H1 (cell line): ENCODE data around the gene TRPM6. TPM values are rescaled to one million over a fixed set of nuclear protein-coding genes. Genes with fewer than 3 reads are reported as not detected.

Experiments
- CTCF ChIA-PET: fragments of 300-600 bp; sonication (Branson Sonifier 250); formaldehyde crosslinking; loops from one replicate; lab custom pipeline; 2021; ENCODE audit not compliant: partially characterized antibody; lab: Charles Lee
- POLR2A ChIA-PET: fragments of 300-600 bp; sonication (Branson Sonifier 250); formaldehyde crosslinking; loops from one replicate; lab custom pipeline; 2021; ENCODE audit warnings: inconsistent platforms; ENCODE audit not compliant: partially characterized antibody; lab: Charles Lee
- DNase-seq, 2 experiments: peaks; one replicate each; pipeline versions ENCODE4 v3.0.0 to v3.0.0-alpha.2; 2010 to 2022; ENCODE audit warnings: low spot score in 2 of 2, low read depth in 1 of 2, mixed read lengths in 1 of 2
- FAIRE-seq: peaks from 2 replicates; lab custom pipeline; 2011; peaks lifted over from hg19 to GRCh38; lab: Jason Lieb, UNC
- H2AFZ ChIP-seq: 2 replicates; pipeline ENCODE4 v1.8.1; 2012; ENCODE audit warnings: low read length, inconsistent platforms
- H2AK5ac ChIP-seq: 2 replicates; pipeline ENCODE4 v1.6.1; 2013; ENCODE audit warnings: low read depth, low read length
- H2BK120ac ChIP-seq: replicated peaks from 2 replicates; pipeline ENCODE3; 2013; ENCODE audit warnings: low read depth, low read length, inconsistent platforms
- H2BK12ac ChIP-seq: 2 replicates; pipeline ENCODE4 v1.6.1; 2013; ENCODE audit warnings: low read depth, low read length
- H2BK15ac ChIP-seq: 2 replicates; pipeline ENCODE4 v1.6.1; 2013; ENCODE audit warnings: low read length
- H2BK20ac ChIP-seq: 2 replicates; pipeline ENCODE4 v1.6.1; 2013; ENCODE audit warnings: low read length
- H2BK5ac ChIP-seq: 2 replicates; pipeline ENCODE4 v1.6.1; 2013; ENCODE audit warnings: low read depth, low read length
- H3K14ac ChIP-seq: 2 replicates; pipeline ENCODE4 v1.6.1; 2013; ENCODE audit warnings: inconsistent platforms; ENCODE audit not compliant: insufficient read length
- H3K18ac ChIP-seq: 2 replicates; pipeline ENCODE4 v1.6.1; 2013; ENCODE audit warnings: low read length; ENCODE audit errors: extremely low read depth
- H3K23ac ChIP-seq: 2 replicates; pipeline ENCODE4 v1.6.1; 2013; ENCODE audit warnings: inconsistent platforms; ENCODE audit not compliant: insufficient read length
- H3K23me2 ChIP-seq: 2 replicates; pipeline ENCODE4 v1.6.1; 2013; ENCODE audit warnings: low read depth, low read length
- H3K27ac ChIP-seq: 2 replicates; pipeline ENCODE4 v1.6.1; 2011; ENCODE audit warnings: low read depth, low read length, inconsistent platforms
- H3K27me3 ChIP-seq, 4 experiments: replicated peaks in 1 of 4; 1 replicate in 1 of 4; 2 replicates in 3 of 4; pipeline versions ENCODE4 v1.6.1 to v1.8.1; 2011 to 2013; ENCODE audit warnings: low read length in 3 of 4, mild to moderate bottlenecking in 3 of 4, inconsistent platforms in 2 of 4, mixed read lengths in 2 of 4, moderate library complexity in 1 of 4; ENCODE audit not compliant: control insufficient read depth in 3 of 4, insufficient read depth in 3 of 4; ENCODE audit errors: extremely low read depth in 1 of 4
- H3K36me3 ChIP-seq, 4 experiments: 2 replicates each; pipeline versions ENCODE4 v1.6.1 to v1.8.1; 2011 to 2013; ENCODE audit warnings: mild to moderate bottlenecking in 4 of 4, low read length in 3 of 4, moderate library complexity in 2 of 4, control low read depth in 1 of 4, inconsistent platforms in 1 of 4; ENCODE audit not compliant: insufficient read depth in 4 of 4, control insufficient read depth in 2 of 4
- H3K4ac ChIP-seq: replicated peaks from 2 replicates; pipeline ENCODE3; 2013; ENCODE audit warnings: low read length, low read depth, mixed read lengths, inconsistent platforms; ENCODE audit not compliant: insufficient read length
- H3K4me1 ChIP-seq, 4 experiments: replicated peaks in 1 of 4; 1 replicate in 1 of 4; 2 replicates in 3 of 4; pipeline versions ENCODE4 v1.6.1 to v1.8.1; 2011 to 2013; ENCODE audit warnings: low read length in 3 of 4, inconsistent platforms in 2 of 4, mixed read lengths in 1 of 4; ENCODE audit not compliant: insufficient read depth in 4 of 4, control insufficient read depth in 3 of 4
- H3K4me2 ChIP-seq, 2 experiments: 2 replicates each; pipeline versions ENCODE4 v1.6.1 to v1.8.1; 2011 to 2013; ENCODE audit warnings: low read depth in 2 of 2, low read length in 2 of 2, control low read depth in 1 of 2, inconsistent platforms in 1 of 2, mild to moderate bottlenecking in 1 of 2; ENCODE audit not compliant: insufficient read depth in 1 of 2
- H3K4me3 ChIP-seq, 4 experiments: fragments of 200-600, 300-600 bp in 1 of 4; sonication (generic), shearing (Covaris generic), sonication (Bioruptor Twin) in 1 of 4; 2 replicates each; pipeline versions ENCODE4 v1.5.1 to v1.8.1; 2011 to 2016; ENCODE audit warnings: low read length in 4 of 4, low read depth in 3 of 4, control low read depth in 2 of 4, inconsistent platforms in 2 of 4, mild to moderate bottlenecking in 2 of 4, mixed read lengths in 1 of 4, moderate library complexity in 1 of 4; ENCODE audit not compliant: insufficient read depth in 2 of 4; ENCODE audit errors: extremely low read depth in 1 of 4
- H3K56ac ChIP-seq: replicated peaks from 2 replicates; pipeline ENCODE3; 2013; ENCODE audit warnings: low read depth, mild to moderate bottlenecking, mixed read lengths, low read length, inconsistent platforms; ENCODE audit not compliant: insufficient read length
- H3K79me1 ChIP-seq: 2 replicates; pipeline ENCODE4 v1.6.1; 2013; ENCODE audit warnings: low read depth, low read length, control low read depth
- H3K79me2 ChIP-seq, 2 experiments: 2 replicates each; pipeline versions ENCODE4 v1.6.1 to v1.8.1; 2012 to 2013; ENCODE audit warnings: low read length in 2 of 2, mild to moderate bottlenecking in 2 of 2, inconsistent platforms in 1 of 2; ENCODE audit not compliant: insufficient read depth in 2 of 2, control insufficient read depth in 1 of 2
- H3K9ac ChIP-seq, 4 experiments: replicated peaks in 1 of 4; 1 replicate in 1 of 4; 2 replicates in 3 of 4; pipeline versions ENCODE4 v1.6.1 to v1.8.1; 2011 to 2013; ENCODE audit warnings: low read depth in 3 of 4, low read length in 3 of 4, control low read depth in 2 of 4, mild to moderate bottlenecking in 2 of 4, moderate library complexity in 2 of 4, inconsistent platforms in 1 of 4; ENCODE audit errors: extremely low read depth in 1 of 4
- H3K9me3 ChIP-seq, 2 experiments: 2 replicates each; pipeline versions ENCODE4 v1.6.1 to v1.8.1; 2012 to 2013; ENCODE audit warnings: mild to moderate bottlenecking in 2 of 2, moderate library complexity in 2 of 2, control low read depth in 1 of 2, inconsistent platforms in 1 of 2, low read depth in 1 of 2, low read length in 1 of 2, mixed read lengths in 1 of 2; ENCODE audit not compliant: insufficient read depth in 2 of 2
- H4K20me1 ChIP-seq, 2 experiments: replicated peaks in 1 of 2; 2 replicates each; pipeline versions ENCODE3 to v1.8.1; 2011 to 2013; ENCODE audit warnings: inconsistent platforms in 2 of 2, low read length in 2 of 2, mild to moderate bottlenecking in 1 of 2; ENCODE audit not compliant: insufficient read depth in 2 of 2, control insufficient read depth in 1 of 2
- H4K5ac ChIP-seq: 2 replicates; pipeline ENCODE4 v1.6.1; 2013; ENCODE audit warnings: low read length, low read depth, mixed read lengths, inconsistent platforms; ENCODE audit not compliant: insufficient read length
- H4K8ac ChIP-seq: 2 replicates; pipeline ENCODE4 v1.8.0; 2013; ENCODE audit warnings: mild to moderate bottlenecking, moderate library complexity, low read length, inconsistent platforms; ENCODE audit not compliant: insufficient read depth; ENCODE audit errors: extremely low read depth
- H4K91ac ChIP-seq: replicated peaks from 2 replicates; pipeline ENCODE3; 2013; ENCODE audit warnings: low read length, mixed read lengths, inconsistent platforms; ENCODE audit not compliant: insufficient read length
- EZH2 ChIP-seq: fragments of 200-600 bp; sonication (generic); IDR thresholded peaks from 2 replicates; pipeline ENCODE4 v1.7.1; 2012; ENCODE audit warnings: low read depth, mild to moderate bottlenecking, moderate library complexity, low read length, inconsistent platforms; ENCODE audit not compliant: severe bottlenecking
- HDAC6 ChIP-seq: IDR thresholded peaks from one replicate; pipeline ENCODE4 v1.7.1; 2012; ENCODE audit warnings: low read depth, mild to moderate bottlenecking, inconsistent platforms, low read length, moderate library complexity
- KDM4A ChIP-seq: IDR thresholded peaks from one replicate; pipeline ENCODE4 v1.7.1; 2012; ENCODE audit warnings: low read depth, mild to moderate bottlenecking, moderate library complexity, low read length, inconsistent platforms; ENCODE audit not compliant: severe bottlenecking
- POLR2A ChIP-seq, 2 experiments: IDR thresholded peaks; 1 replicate in 1 of 2; 2 replicates in 1 of 2; pipeline ENCODE4 v1.6.1; 2011; ENCODE audit warnings: low read depth in 2 of 2, low read length in 2 of 2, mild to moderate bottlenecking in 2 of 2; ENCODE audit errors: control extremely low read depth in 1 of 2
- SP1 ChIP-seq: IDR thresholded peaks from 2 replicates; pipeline ENCODE4 v1.6.1; 2011; ENCODE audit warnings: low read depth, low read length
- TBP ChIP-seq: IDR thresholded peaks from 2 replicates; pipeline ENCODE4 v1.6.1; 2011; ENCODE audit warnings: low read depth, low read length, improper control_type of control experiment
- WGBS, 2 experiments: shearing (Covaris generic) in 1 of 2; methylation state at CpG; one replicate each; pipeline versions ENCODE4 v1.1.6 to v1.1.7; 2013 to 2015; ENCODE audit warnings: low lambda C conversion rate in 2 of 2, mixed read lengths in 2 of 2, inconsistent platforms in 1 of 2, low coverage in 1 of 2, missing lambda C conversion rate in 1 of 2; ENCODE audit not compliant: insufficient replicate concordance in 2 of 2, insufficient coverage in 1 of 2, insufficient read length in 1 of 2; ENCODE audit errors: extremely low coverage in 1 of 2, missing lambda C conversion rate in 1 of 2; 5-methylcytosine and 5-hydroxymethylcytosine counted together
- polyA plus RNA-seq, 7 experiments: library from polyadenylated mRNA; depleted of rRNA in 3 of 7; stranded (reverse) in 5 of 7; unstranded in 2 of 7; fragments of >200 nt in 5 of 7; fragments of 200-250 nt in 2 of 7; gene quantifications; 1 replicate in 5 of 7; 2 replicates in 1 of 7; 4 replicates in 1 of 7; pipeline versions ENCODE4 v1.2.1 to v1.2.3, GENCODE V29; 2011 to 2013; ENCODE audit warnings: missing spikeins in 2 of 7, mixed read lengths in 2 of 7
- total RNA-seq: library from RNA; stranded (reverse); fragmentation: NEBNext Ultra II Directional; extraction: Animal tissue kit (Norgen Biotek cat#: 25700); gene quantifications from 2 replicates; pipeline ENCODE4 v1.2.1, GENCODE V29; 2021
- TF ChIP-seq, protein P1 (sequence below): IDR thresholded peaks from 2 replicates; pipeline ENCODE4 v1.6.1; 2012; ENCODE audit warnings: inconsistent platforms

The TRPM6 gene
- total and polyA plus RNA-seq, 2 of the 8 experiments (the other 6 are each of a cell fraction or from before 2014, with no cell fraction given): 0.45 to 1.5 TPM

DNA sequence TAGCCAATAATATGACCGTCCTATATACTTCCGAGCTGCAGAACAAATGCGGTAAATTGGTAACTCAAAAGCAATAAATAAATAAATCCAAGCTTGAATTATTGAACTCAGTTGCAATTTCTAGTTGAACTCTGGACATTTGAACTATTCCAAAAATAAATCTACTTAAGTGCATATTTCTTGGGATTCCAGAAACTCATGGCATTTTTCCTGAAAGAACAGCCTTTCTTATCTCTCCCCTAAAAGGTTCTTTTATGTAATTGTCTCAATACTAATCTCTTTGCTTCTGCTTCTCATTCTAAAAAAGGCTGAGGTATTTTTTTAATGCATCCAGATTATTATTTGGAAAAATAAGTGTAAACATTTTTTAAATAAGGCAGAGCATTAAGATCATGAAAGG, 131.7 kb downstream of the TRPM6 start:
- H3K23ac ChIP-seq: no peak overlapping the region
- H3K27me3 ChIP-seq: no peaks in the 10 kb centered on the region
- H3K56ac ChIP-seq: no peak overlapping the region
- no peaks in the 10 kb centered on the region for H3K79me2 ChIP-seq
- H3K18ac ChIP-seq: no peak overlapping the region
- POLR2A ChIA-PET: no interaction called here
- no peak overlapping the region for H2BK15ac ChIP-seq
- H3K14ac ChIP-seq: no peak overlapping the region
- no peak overlapping the region for H2BK5ac ChIP-seq
- H2BK20ac ChIP-seq: no peak overlapping the region
- H3K4me2 ChIP-seq: no peak overlapping the region
- H3K4me3 ChIP-seq: no peak overlapping the region
- no peak overlapping the region for H2AK5ac ChIP-seq
- no peaks in the 10 kb centered on the region for H3K23me2 ChIP-seq
- no peak overlapping the region for H3K9ac ChIP-seq
- H2AFZ ChIP-seq: no peak overlapping the region
- no peaks in the 10 kb centered on the region for H4K20me1 ChIP-seq
- H4K5ac ChIP-seq: no peak overlapping the region
- H3K4ac ChIP-seq: no peak overlapping the region
- no peak overlapping the region for H3K27ac ChIP-seq
- no peak overlapping the region for H4K91ac ChIP-seq
- DNase-seq (no peak), FAIRE-seq (no peak)
- no peak overlapping the region for H2BK120ac ChIP-seq
- no peak overlapping the region for H2BK12ac ChIP-seq
- no peak overlapping the region for H4K8ac ChIP-seq
- H3K4me1 ChIP-seq: no peaks in the 10 kb centered on the region
- H3K9me3 ChIP-seq: no peaks in the 10 kb centered on the region
- CTCF ChIA-PET: interaction anchor here (1.9 kb wide), 1 partner anchor 15 kb away, joined by 7 read pairs; no protein-coding TSS in a partner anchor
- no peaks in the 10 kb centered on the region for H3K79me1 ChIP-seq
- no peaks in the 10 kb centered on the region for H3K36me3 ChIP-seq
- 95% methylated on average over 3 of the region's 3 CpGs; no CpG with 5 or more reads in 1 of the 2 experiments for WGBS, 2 experiments
- TF ChIP-seq EZH2 (no peak), HDAC6 (no peak), TBP (no peak), KDM4A (no peak), SP1 (no peak), POLR2A (IDR thresholded peaks at IDR 0.05; ENCODE audit: control extremely low read depth in 1 of 2, low read depth in 2 of 2, low read length in 2 of 2) (no peak)
- TF ChIP-seq, protein P1, sequence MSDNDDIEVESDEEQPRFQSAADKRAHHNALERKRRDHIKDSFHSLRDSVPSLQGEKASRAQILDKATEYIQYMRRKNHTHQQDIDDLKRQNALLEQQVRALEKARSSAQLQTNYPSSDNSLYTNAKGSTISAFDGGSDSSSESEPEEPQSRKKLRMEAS: no peak
